Activated naive CD4-positive, alpha-beta T cell treated with anti-CD3 and anti-CD28 coated beads for 36 hours (primary cell): ENCODE data around the gene DGCR2. TPM values are rescaled to one million over a fixed set of nuclear protein-coding genes. Genes with fewer than 3 reads are reported as not detected.

Source experiments
- CTCF ChIA-PET: fragments of 350-600 bp; sonication (Branson Sonifier 250); formaldehyde crosslinking; loops from one replicate; lab custom pipeline; 2021; ENCODE audit warnings: antibody characterized with exemption; lab: Charles Lee
- DNase-seq: peaks from one replicate; pipeline ENCODE4 v3.0.0-alpha.2; 2020
- H3K27ac Mint-ChIP-seq: one replicate; pipeline ENCODE4 v1.8.0; 2021; ENCODE audit warnings: mild to moderate bottlenecking, mixed read lengths
- H3K27me3 Mint-ChIP-seq: one replicate; pipeline ENCODE4 v1.8.0; 2021; ENCODE audit warnings: low read depth, mixed read lengths
- H3K36me3 Mint-ChIP-seq: one replicate; pipeline ENCODE4 v1.8.0; 2021; ENCODE audit warnings: low read depth, mixed read lengths
- H3K4me1 Mint-ChIP-seq: one replicate; pipeline ENCODE4 v1.8.0; 2021; ENCODE audit warnings: low read depth, mixed read lengths
- H3K4me3 Mint-ChIP-seq: one replicate; pipeline ENCODE4 v1.8.0; 2021; ENCODE audit warnings: mild to moderate bottlenecking, moderate library complexity, mixed read lengths
- H3K9me3 Mint-ChIP-seq: one replicate; pipeline ENCODE4 v1.8.0; 2021; ENCODE audit warnings: mixed read lengths
- intact Hi-C: fragments of 100-400 bp; cut with micrococcal nuclease; formaldehyde crosslinking; loops from one replicate; pipeline ENCODE4 v1.15.1; 2023
- total RNA-seq, 2 experiments: library from RNA; stranded (reverse); gene quantifications; one replicate each; pipeline ENCODE4 v1.2.3, GENCODE V29; 2021

The DGCR2 gene
- total RNA-seq, 2 experiments from 2014 or later: 15.4 to 16.4 TPM

DNA sequence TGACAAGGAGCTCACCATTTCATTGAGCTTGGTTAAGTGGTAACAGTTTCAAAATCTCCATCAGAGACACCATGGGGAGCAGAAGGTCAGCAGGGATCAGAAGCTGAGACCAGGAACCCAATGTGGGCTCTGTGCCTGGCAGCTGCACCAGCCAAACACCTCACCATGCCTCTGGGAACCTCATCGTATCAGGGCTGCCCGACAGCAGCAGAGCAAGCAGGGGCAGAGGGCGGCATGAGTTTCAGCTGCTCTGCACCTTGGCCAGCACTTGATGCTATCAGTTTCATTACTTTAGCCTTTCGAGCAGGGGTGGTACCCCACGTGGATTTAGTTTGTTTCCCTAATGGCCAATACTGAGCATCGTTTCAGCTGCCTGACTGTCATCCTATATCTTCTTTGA is 77.8 kb downstream of the DGCR2 start:
- CTCF ChIA-PET: interaction anchor here (0.7 kb wide), 1 partner anchor 46 kb away, joined by 3 read pairs; no protein-coding TSS in a partner anchor
- no peak overlapping the region for H3K4me3 Mint-ChIP-seq
- no peaks in the 10 kb centered on the region for H3K27me3 Mint-ChIP-seq
- no peak for DNase-seq
- no peaks in the 10 kb centered on the region for H3K4me1 Mint-ChIP-seq
- H3K27ac Mint-ChIP-seq: no peak overlapping the region
- intact Hi-C loops: no loop called here
- peaks cover 23% of the 10 kb centered on the region for H3K36me3 Mint-ChIP-seq
- no peaks in the 10 kb centered on the region for H3K9me3 Mint-ChIP-seq

DNA sequence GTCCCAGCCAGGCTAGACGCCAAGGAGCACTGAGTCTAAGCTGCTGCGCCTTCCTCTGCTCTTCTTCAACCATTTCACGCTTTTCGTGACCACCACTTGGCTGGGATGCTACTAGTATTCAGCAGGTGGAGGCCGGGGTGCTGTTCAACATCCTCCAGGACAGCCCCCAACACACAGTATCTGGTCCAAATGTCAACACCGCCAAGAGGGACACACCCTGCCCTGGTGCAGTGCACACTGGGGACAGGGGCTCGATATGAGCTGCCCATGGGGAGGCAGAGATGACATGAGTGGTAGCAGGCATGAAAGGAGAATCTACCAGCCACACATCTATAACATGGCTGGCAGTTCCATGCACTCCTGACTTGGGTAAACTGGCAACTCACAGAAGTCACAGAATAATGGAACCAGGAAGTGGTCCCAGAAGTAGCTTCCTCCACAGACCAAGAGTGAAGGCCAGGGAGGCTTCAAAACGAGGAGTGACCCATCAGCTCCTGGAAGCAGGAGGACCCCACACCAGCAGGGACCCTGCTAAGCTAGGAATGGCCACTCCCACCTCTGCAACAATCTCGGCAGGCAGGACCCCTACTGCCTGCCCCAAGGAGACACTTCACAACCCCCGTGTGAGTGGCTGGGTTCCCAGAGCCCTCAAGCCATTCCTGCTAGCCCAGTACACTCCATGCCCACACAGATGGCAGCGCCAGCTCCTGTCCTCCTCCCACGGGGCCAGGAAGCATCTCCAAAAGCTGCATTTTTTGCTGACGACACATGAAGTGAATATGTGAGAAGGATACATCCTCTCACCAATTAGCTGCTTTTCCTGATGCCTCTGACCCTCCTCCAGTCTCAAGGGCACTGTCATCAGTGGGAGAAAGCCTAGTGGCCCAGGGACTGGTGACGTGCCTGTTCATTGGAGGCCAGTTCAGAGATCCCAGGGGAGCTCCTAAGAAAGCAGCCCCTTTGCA is 78.8 kb downstream of the DGCR2 start:
- Mint-ChIP-seq H3K4me3 (no peak overlapping the region), H3K4me1 (no peaks in the 10 kb centered on the region), H3K9me3 (no peaks in the 10 kb centered on the region), H3K27ac (no peak overlapping the region), H3K27me3 (no peaks in the 10 kb centered on the region), H3K36me3 (peaks cover 16% of the 10 kb centered on the region)
- intact Hi-C loops: no loop called here
- CTCF ChIA-PET: interaction anchor here (0.7 kb wide), 1 partner anchor 45 kb away, joined by 3 read pairs; no protein-coding TSS in a partner anchor
- no peak for DNase-seq

DNA sequence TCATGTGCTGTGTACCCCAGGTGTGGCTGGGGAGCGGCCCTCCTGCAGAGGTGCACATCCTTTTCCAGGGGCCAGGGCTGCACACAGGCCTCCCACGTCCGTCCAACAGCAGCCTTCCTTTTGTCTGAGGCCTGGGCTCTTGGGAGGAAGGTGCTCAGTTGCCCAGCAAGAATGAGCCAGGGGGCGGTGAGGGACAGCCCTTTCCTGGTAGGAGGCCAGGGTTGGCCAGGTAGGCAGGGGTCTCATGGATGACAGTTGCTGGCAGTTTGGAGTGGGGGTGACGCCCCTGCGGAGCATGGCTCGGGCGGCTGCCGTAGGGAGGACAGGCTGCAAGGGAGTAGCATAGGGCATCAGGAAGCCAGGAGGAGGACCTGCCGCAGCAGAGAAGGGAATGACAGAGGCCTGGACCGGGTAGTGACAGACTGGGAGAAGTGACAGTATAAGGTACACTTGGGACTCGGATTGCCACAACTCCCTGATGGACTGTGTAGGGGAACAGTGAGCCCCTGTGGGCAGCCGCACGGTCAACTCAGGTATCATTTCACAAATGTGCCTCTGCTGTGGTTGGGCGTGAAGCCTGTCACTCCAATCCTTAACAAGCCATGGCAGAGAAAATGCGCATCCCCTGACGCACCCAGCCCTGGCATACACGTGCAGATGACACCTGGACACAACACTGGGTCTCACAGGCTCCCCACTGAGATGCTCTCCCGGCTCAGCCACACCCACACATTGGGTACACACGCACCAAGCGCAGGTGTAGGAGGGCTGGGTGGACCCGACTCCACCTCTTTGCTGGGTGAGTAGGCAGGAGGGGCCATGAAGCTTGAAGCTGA is 79.7 kb downstream of the DGCR2 start:
- H3K36me3 Mint-ChIP-seq: peaks cover 9% of the 10 kb centered on the region
- intact Hi-C loops: no loop called here

DNA sequence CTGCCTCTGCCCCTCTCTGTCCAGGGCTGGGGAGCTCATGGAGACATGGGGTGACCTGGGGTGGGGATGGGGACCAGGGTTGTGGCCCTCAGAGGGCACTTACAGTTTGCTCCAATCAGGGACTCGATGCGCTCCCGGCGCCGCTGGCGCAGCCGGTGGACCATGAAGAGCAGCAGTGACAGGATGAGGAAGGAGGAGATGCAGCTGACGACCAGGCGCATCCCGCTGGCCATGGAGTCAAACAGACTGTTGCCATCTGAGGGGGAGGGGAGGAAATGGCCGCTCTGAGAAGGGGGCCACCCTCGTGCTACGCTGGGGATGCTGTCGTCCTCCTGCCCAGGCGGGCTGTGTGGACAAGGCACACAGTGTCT is 80.5 kb downstream of the DGCR2 start:
- Mint-ChIP-seq H3K27ac (no peak overlapping the region), H3K36me3 (peaks cover 9% of the 10 kb centered on the region), H3K4me3 (no peak overlapping the region), H3K27me3 (no peaks in the 10 kb centered on the region), H3K9me3 (no peaks in the 10 kb centered on the region), H3K4me1 (no peaks in the 10 kb centered on the region)
- no peak for DNase-seq
- intact Hi-C loops: no loop called here
- CTCF ChIA-PET: no interaction called here

More for the DNA sequence above, 79.7 kb downstream of the DGCR2 start:
- Mint-ChIP-seq H3K27me3 (no peaks in the 10 kb centered on the region), H3K9me3 (no peaks in the 10 kb centered on the region), H3K4me3 (no peak overlapping the region), H3K4me1 (no peaks in the 10 kb centered on the region), H3K27ac (no peak overlapping the region)
- CTCF ChIA-PET: no interaction called here
- DNase-seq: no peak

DNA sequence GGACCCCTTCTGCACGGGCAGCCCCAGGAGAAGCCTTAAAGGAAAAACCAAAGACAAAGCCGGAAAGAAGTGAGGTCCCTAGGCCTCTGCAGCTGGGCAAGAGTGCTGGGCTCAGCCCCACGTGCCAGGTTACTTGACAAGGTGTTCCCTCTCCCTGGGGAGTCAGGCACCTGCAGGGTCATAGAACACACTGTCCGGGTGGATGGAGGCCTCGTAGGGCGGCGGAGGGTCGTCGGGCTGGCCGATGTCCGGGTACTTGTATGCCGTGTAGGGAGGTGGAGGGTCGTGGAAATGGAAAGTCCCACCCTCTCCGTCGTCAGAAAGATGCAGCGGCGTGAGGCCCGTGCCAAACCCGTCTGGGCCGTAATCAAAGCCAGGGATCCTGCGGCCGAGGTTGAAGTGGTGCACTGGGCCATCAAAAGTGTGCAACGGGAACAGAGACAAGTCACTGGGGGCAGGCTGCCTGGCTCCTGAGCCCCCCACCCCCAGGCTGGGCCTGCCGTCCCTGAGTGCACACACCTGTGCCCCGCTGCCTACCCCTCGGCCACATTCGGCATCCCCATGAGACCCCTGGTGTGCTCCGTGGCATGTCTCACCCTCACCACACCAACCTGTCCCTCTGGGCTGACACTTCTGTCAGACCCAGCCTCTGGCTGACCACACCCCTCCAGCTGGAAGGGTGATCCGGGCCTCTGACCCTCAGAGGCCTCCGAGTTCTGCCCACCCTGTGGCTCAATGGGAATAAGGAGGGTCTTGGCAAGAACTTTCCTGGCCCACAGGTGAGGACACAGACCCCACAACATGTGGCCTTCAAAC is 81.1 kb downstream of the DGCR2 start:
- CTCF ChIA-PET: no interaction called here
- Mint-ChIP-seq H3K36me3 (peaks cover 7% of the 10 kb centered on the region), H3K27me3 (no peaks in the 10 kb centered on the region), H3K27ac (no peak overlapping the region), H3K4me3 (no peak overlapping the region), H3K9me3 (no peaks in the 10 kb centered on the region), H3K4me1 (no peaks in the 10 kb centered on the region)
- no peak for DNase-seq
- intact Hi-C loops: no loop called here

DNA sequence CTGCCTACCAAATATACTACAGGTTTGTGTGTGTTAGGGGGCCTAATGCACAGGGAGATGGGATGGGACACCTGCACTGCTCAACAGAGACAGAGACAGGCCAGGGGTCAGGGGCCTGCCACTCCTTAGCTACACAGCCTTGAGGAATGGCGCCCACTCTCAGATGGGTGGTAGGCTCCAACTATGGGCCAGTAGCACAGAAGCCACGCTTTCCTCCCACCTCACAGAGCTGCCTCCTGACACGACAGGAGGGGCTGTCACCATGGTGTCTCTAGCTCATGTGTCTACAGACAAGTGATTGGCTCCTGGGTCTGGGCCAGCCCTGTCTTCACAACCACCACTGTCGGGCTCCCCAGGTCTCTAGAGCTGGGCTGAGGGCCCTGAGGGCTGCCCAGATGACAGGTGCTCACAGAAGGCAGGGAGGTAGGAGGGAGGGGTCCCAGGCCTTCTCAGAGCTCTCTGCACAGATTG is 81.8 kb downstream of the DGCR2 start:
- no peaks in the 10 kb centered on the region for H3K4me1 Mint-ChIP-seq
- no peak overlapping the region for H3K4me3 Mint-ChIP-seq
- intact Hi-C loops: no loop called here
- CTCF ChIA-PET: no interaction called here
- peaks cover 7% of the 10 kb centered on the region for H3K36me3 Mint-ChIP-seq
- DNase-seq: no peak
- H3K27me3 Mint-ChIP-seq: no peaks in the 10 kb centered on the region
- no peaks in the 10 kb centered on the region for H3K9me3 Mint-ChIP-seq
- no peak overlapping the region for H3K27ac Mint-ChIP-seq

DNA sequence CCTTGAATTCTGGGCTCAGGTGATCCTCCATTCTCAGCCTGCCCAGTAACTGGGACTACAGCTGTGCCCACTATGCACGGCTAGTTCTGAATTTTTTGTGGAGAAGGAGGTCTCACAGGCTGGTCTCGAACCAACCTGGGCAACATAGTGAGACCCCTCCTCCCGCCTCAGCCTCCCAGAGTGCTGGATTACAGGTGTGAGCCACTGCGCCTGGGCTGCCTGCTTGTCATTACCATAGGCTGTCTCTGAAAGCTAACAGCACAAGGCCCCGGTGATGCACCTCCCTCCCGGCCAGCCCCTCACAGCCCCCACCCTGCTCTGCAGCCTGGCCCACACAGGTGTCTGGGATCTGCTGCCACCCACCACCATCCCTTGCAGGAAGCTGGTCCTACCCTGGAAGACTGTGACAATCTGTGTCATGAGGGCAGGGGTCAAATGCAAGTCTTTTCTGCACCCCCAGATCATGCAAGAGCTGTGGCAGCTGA is 82.4 kb downstream of the DGCR2 start:
- Mint-ChIP-seq H3K9me3 (no peaks in the 10 kb centered on the region), H3K27ac (no peak overlapping the region), H3K4me1 (no peaks in the 10 kb centered on the region), H3K36me3 (peaks cover 3% of the 10 kb centered on the region), H3K27me3 (no peaks in the 10 kb centered on the region), H3K4me3 (no peak overlapping the region)
- intact Hi-C loops: no loop called here
- CTCF ChIA-PET: no interaction called here
- no peak for DNase-seq

DNA sequence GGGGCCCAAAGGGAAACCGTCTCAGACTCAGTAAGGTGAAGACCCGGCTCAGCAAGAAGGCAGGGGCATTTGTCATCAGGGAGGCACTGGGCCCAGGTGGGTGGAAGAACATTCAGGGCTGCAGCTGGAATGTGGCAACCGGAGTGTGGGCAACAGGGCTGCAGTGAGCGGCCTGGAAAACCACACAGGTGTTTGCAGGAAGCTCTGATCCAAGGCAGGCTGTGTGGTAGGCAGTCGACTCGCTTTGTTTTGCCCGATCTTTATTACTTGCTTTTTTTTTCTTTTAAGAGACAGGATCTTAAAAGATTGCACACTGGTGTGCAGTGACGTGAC is 82.8 kb downstream of the DGCR2 start:
- intact Hi-C loops: no loop called here
- Mint-ChIP-seq H3K36me3 (peaks cover 3% of the 10 kb centered on the region), H3K9me3 (no peaks in the 10 kb centered on the region), H3K4me3 (no peak overlapping the region), H3K4me1 (no peaks in the 10 kb centered on the region), H3K27me3 (no peaks in the 10 kb centered on the region), H3K27ac (no peak overlapping the region)
- CTCF ChIA-PET: no interaction called here
- no peak for DNase-seq

DNA sequence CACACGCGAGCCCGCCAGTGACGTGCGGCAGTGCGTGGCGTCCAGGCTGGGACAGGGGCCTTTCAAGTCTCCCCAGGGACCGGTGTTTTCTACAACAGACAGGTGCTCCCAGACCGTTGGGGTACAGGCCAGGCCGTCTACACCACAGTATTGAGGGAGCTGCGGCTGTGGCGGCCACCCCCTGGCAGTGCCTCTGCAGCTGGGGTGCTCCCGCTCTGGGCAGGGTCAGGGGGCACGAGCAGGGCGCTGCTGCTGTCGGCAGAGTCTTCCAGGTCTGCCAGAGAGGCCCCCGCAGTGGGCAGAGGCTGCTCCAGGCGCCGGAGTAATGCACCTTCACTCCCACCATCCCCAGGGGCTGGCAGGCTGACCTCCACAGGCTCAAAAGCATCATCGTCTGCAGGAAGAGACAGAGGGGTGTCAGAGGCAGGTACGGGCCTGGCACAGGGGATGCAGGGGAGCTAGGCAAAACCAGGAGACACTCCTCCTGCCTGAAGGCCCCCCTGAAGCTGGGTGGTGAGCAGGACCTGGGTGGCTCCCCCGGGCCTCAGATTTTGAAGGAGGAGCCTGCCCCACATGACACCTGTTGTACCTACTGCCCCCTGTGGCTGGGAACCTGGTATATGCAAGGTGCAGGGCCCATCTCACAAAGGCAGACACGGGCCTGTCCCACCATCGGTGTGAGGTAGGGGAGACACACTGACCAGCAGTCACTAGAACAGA is 83.3 kb downstream of the DGCR2 start:
- no peak for DNase-seq
- CTCF ChIA-PET: no interaction called here
- Mint-ChIP-seq H3K4me1 (no peaks in the 10 kb centered on the region), H3K36me3 (peaks cover 1% of the 10 kb centered on the region), H3K27ac (no peak overlapping the region), H3K27me3 (no peaks in the 10 kb centered on the region), H3K9me3 (no peaks in the 10 kb centered on the region), H3K4me3 (no peak overlapping the region)
- intact Hi-C loops: no loop called here

DNA sequence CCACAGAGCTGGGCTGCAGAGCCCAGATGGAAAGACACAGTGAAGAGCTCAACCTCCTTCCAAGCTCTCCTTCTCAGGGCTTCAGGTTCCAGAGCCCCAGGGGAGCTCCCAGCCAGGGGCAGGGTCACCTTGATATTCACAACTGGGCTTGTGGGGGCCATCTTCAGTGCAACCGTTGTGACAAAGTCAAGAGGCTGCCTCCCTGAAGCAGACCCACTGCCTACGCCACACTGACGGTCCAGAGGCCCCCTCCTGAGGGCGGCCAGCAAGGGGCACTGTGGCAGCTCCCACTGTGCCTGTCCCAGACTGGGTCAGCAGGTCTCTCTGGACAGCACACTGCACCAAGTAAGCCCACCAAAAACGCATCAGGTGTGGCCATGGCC is 84.1 kb downstream of the DGCR2 start:
- Mint-ChIP-seq H3K4me1 (no peaks in the 10 kb centered on the region), H3K9me3 (no peaks in the 10 kb centered on the region), H3K27ac (no peak overlapping the region), H3K27me3 (no peaks in the 10 kb centered on the region), H3K36me3 (peaks cover 1% of the 10 kb centered on the region), H3K4me3 (no peak overlapping the region)
- DNase-seq: no peak
- intact Hi-C loops: no loop called here
- CTCF ChIA-PET: no interaction called here

DNA sequence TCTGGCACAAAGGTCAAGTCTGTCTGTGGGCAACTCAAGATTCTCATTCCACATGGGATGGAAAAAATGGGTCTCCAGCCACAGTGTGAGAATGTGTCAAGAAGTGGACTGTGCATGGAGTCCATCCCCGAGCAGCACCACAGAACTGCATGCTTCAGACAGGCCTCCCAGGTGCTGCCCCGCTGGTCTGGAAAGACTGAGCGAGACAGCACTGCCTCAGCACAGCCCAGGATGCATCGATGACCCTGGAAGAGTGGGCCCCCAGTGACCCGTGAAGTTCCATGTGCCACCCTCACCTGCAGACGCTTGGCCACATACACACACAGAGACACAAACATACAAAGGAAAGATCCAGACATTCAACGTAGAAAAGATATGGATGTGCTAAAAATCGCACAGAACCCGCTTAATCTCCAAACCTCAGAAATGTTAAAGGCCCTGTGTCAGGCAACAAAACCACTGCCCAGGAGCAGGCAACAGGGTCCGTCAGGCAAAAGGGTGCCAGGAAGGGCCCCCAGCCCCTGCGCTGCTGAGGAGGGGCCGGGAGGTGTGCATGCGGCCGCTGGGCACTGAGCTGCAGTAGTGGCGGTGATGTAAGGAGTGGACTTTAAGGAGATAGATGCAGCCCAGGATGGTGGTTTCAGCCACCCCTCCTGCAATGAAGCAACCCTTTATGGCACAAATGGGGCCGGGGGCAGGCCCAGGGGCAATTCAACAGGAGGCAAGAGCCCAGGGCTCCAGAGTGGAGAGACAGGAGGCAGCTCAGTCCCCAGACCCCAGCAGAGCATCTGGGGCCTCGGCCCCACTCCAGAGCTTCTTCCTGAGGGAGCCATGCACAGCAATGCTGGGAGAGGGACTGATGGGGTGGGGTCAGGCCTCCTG is 84.7 kb downstream of the DGCR2 start:
- intact Hi-C loops: no loop called here
- H3K36me3 Mint-ChIP-seq: peaks cover 1% of the 10 kb centered on the region
- no peaks in the 10 kb centered on the region for H3K4me1 Mint-ChIP-seq
- no peak overlapping the region for H3K4me3 Mint-ChIP-seq
- DNase-seq: no peak
- CTCF ChIA-PET: no interaction called here
- no peaks in the 10 kb centered on the region for H3K27me3 Mint-ChIP-seq
- no peaks in the 10 kb centered on the region for H3K9me3 Mint-ChIP-seq
- H3K27ac Mint-ChIP-seq: no peak overlapping the region
